ENCODE results near the gene PCBP3.

PCBP3 gene

GRCh38 chr21:45611939-45612664, 31.4 kb upstream of the PCBP3 start:
- no peak for TF ChIP-seq CTCF (IDR thresholded peaks at IDR 0.05)

DNA sequence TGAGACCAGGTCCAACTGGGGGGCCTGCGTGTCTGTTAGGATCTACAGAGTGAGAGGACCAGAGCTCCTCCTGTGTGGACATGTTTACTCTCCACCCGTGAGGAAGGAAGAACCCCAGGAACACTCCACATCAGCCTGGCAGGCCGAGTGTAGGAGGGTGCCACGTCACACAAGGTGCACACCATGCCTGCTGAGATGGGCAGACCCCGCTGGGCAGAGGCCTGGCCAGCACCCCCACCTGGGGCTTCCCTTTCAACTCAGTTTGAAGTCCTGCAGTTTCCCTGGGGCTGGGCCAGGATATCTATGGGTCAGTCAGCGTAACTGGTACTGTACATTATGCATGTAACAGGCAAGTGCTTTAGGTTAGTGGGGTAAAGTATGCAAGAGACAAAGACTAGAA, 30.1 kb upstream of the PCBP3 start:
- TF ChIP-seq CTCF (IDR thresholded peaks at IDR 0.05): no peak

DNA sequence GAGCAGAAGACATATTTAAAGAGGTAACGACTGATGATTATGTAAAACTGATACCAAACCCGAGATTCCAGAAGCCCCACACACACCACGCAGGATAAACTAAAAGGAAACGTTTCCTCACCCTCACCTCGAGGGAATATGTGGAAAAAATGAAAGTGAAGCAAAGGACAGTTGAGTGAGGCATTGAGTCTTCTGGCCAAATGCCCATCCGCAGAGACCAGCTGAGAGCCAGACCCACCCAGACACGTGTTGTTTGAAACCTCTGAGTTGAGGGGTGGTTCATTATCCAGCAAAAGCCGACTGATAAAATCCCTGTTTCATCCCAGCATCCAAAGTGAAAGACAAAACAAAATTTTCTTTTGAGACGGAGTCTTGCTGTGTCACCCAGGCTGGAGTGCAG, 29.6 kb upstream of the PCBP3 start:
- TF ChIP-seq CTCF (IDR thresholded peaks at IDR 0.05): no peak

DNA sequence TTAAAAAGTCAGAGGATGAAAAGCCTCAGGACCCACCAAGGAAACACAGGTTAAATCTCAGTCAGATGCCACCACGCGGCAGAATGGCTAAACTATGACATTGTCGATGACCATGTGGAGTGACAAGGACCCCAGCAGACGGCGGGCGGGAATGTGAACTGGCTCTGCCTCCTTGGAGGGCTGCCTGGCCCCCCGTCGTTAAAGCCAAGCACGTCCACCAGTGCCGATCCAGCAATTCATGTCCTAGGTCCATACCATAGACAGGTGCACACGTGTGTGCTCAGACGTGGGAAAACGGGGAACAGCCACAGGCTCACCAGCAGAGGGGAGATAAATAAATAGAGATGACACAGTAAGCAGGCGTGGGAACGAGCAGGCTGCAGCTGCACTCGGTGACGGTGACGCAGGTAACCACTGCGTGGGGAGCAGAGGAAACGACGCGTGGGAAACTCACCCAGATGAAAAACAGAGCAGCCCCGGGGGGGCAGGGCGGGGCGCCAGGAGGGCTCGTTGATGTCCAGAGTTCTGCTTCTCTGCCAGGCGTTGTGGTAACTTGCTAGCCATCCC, 28.3 kb upstream of the PCBP3 start:
- no peak for TF ChIP-seq CTCF (IDR thresholded peaks at IDR 0.05)

DNA sequence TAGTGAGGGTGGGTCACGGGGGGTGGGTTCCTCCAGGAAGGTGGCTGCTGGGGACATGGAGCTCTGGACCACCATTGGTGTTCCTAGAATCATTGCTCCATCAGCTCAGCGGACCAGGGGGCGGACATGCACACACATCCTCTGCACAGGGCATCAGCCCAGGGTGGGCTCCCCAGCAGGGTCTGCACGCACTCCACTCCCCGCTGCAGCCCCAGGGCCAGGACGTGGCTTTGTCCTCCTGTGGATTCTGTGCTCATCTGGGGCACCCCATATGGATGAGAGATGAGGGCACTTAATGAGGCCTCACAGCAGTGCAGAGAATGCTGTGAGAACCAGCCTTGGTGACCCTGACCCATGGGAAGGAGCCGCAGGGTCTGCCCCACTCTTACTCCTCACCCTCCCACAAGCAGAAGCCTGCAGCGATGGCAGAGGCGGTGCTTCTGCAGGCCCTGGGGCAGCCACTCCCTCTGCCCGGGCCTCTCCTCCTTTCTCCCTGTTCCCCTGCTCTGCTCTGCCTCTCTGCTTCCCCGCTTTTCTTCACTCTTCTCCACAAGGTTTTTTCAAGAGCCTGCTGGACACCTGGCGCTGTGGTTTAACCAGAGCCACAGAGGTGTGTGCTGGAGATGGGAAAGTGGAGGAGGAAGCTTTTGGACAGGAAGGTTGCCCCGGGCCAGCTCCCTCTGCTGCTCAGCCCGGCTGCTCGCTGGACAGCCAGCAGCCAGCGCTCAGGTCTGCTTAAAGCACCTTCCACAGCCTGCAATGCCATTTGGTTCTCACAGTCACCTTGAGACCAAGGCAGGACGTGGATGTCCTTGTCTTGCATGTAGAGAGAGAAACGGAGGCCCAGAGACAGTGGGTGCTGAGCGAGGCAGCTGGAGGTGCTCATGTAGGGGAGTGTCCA, 26.3 kb upstream of the PCBP3 start:
- no peak for TF ChIP-seq CTCF (IDR thresholded peaks at IDR 0.05)

DNA sequence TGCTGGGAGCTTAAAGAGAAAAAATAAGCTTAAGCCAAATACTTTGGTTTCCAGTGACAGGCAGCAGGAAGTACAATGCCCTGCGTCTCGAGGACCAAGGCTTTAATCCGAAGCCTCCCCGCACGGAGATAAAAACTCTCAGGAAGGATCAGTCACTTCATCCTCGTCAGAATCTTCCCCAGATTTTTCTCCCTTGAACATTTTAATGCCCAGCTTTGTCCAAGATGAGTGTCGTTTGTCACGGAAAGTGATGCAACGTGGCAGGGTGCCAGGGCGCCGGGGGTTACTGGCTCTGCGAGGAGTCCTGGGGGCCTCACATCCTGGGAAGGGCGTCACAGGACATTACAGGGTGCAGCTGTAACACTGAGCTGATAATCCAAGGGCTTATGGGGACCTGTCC, 25.2 kb upstream of the PCBP3 start:
- no peak for TF ChIP-seq CTCF (IDR thresholded peaks at IDR 0.05)

GRCh38 chr21:45618846-45619485, 24.6 kb upstream of the PCBP3 start:
- no peak for TF ChIP-seq CTCF (IDR thresholded peaks at IDR 0.05)

All from LNCAP (cell line).